ENCODE data around the gene LTBP1.

DNA sequence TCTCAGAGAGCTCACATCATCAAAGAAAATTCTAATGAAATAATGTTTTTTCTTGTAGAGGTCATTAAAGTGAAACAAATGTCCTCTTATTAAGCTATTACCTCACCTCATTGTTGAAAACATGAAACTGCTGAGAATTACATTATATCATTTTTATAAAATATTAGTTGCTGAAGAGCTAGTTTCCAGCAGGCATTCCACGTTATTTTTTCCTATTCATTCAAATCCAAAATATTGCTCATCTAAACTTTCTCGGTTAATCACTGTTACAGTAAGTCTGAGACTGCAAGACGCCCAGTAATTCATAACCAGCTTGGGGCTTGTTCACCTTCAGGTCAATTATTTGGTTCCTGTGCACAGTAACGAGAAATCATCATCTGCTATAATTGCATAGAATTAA, 391.2 kb downstream of the LTBP1 start:
- TF ChIP-seq, protein P1, sequence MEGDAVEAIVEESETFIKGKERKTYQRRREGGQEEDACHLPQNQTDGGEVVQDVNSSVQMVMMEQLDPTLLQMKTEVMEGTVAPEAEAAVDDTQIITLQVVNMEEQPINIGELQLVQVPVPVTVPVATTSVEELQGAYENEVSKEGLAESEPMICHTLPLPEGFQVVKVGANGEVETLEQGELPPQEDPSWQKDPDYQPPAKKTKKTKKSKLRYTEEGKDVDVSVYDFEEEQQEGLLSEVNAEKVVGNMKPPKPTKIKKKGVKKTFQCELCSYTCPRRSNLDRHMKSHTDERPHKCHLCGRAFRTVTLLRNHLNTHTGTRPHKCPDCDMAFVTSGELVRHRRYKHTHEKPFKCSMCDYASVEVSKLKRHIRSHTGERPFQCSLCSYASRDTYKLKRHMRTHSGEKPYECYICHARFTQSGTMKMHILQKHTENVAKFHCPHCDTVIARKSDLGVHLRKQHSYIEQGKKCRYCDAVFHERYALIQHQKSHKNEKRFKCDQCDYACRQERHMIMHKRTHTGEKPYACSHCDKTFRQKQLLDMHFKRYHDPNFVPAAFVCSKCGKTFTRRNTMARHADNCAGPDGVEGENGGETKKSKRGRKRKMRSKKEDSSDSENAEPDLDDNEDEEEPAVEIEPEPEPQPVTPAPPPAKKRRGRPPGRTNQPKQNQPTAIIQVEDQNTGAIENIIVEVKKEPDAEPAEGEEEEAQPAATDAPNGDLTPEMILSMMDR (IDR thresholded peaks at IDR 0.05): no peak
- TF ChIP-seq POLR2A (IDR thresholded peaks at IDR 0.05): no peak

Measured in breast epithelium (tissue), 3 donors.